ENCODE results near the gene HNRNPU.

DNA sequence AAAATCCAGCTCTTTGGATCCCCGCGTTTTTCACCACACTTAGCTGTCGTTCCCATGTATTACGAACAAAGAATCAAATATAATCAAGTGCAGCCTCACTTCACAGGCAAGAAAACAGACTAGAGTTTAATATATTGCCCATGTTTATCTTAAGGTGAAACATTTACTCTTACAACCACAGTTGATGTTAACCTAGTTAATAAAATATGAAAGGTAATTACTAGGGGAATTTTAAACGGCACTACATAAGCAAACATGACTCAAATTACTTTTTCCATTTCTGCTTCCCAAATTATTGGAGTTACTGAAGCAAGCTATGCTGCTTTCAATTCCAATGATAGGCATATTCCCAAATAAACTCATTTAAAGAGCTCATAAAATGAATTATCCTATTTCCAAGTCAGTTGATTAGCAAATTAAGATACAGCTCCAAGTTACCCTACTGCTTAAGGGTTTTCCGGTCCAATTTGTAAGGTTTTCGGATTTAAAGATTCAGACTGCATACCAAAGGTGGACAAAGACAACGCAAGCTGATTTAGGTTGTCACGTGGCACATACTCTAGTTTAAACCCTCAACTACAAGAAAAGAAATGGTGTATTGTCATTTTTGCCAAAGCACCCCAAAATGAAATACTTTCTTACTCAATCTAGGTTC is 22.9 kb downstream of the HNRNPU start:
- TF ChIP-seq EZH2 (optimal IDR thresholded peaks at IDR 0.05; ENCODE audit: low read depth, low read length), result no peak
- no peak for TF ChIP-seq CTCF (IDR thresholded peaks at IDR 0.05; ENCODE audit: low read length)

All from MM.1S (cell line).